HG03565 (cell line): ENCODE results near the gene FARP2.

Experiments used
- ATAC-seq: cut with Tn5 transposase; IDR thresholded peaks from one replicate; pipeline ENCODE4 v1.9.1; 2021; ENCODE audit warnings: mild to moderate bottlenecking, moderate library complexity; ENCODE audit not compliant: unreplicated experiment

FARP2 gene

GRCh38 chr2:241479026-241479898 is 123.2 kb downstream of the FARP2 start:
- ATAC-seq: no peak

- no peak for ATAC-seq
These were observed 125.6 kb downstream of the FARP2 start for GRCh38 chr2:241481687-241482086.

- ATAC-seq: no peak
These were observed 126.3 kb downstream of the FARP2 start for GRCh38 chr2:241482126-241482955.

GRCh38 chr2:241483305-241483704 is 127.2 kb downstream of the FARP2 start:
- no peak for ATAC-seq

GRCh38 chr2:241485172-241485911 is 129.3 kb downstream of the FARP2 start:
- ATAC-seq: no peak

GRCh38 chr2:241489088-241489487 is 133.0 kb downstream of the FARP2 start:
- no peak for ATAC-seq

- ATAC-seq: no peak
These were observed 133.9 kb downstream of the FARP2 start for GRCh38 chr2:241489733-241490680.

GRCh38 chr2:241490825-241491506 is 134.9 kb downstream of the FARP2 start:
- ATAC-seq: no peak

GRCh38 chr2:241491549-241492173 is 135.6 kb downstream of the FARP2 start:
- ATAC-seq: no peak

GRCh38 chr2:241492174-241492565 is 136.1 kb downstream of the FARP2 start:
- ATAC-seq: no peak

- no peak for ATAC-seq
These were observed 137.0 kb downstream of the FARP2 start for GRCh38 chr2:241493092-241493491.

- ATAC-seq: no peak
These were observed 138.3 kb downstream of the FARP2 start for GRCh38 chr2:241494311-241494908.

- no peak for ATAC-seq
These were observed 139.3 kb downstream of the FARP2 start for GRCh38 chr2:241495172-241496002.

- no peak for ATAC-seq
These were observed 140.1 kb downstream of the FARP2 start for GRCh38 chr2:241496003-241496707.

- ATAC-seq: no peak
These were observed 141.1 kb downstream of the FARP2 start for GRCh38 chr2:241496904-241497877.
